ENCODE results near the gene PCAT7. TPM values are rescaled to one million over a fixed set of nuclear protein-coding genes. Genes with fewer than 3 reads are reported as not detected.
"Not testable (repeated sequence)": the region's sequence is repeated elsewhere in the genome, so short reads cannot be mapped to it uniquely, and the experiment has no call there.

PCAT7 gene
- polyA plus RNA-seq, 1 donor from 2014 or later: 7.7 TPM

DNA sequence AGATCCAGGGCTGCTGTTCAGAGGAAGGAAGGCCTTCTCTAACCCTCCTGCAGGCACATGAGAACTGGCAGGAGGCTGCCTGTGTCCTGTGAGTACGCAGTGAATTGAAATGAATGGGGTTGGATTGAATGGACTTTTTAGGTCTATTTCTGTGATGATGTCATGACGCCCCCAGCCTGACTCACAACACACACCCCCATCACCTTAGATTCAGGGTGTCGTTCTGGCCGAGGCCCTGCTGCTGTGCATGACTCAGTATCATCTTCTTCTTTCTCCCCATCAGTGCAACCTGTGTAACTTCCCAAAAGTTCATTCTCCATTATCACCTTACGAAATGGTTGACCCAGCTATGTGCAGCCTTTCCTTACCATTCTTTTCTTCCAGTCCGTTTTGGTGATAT, 5.4 kb downstream of the PCAT7 start:
- Histone ChIP-seq H3F3A (ENCODE audit: insufficient read depth, low read length, poor library complexity, severe bottlenecking) (no peaks in the 10 kb centered on the region), H2AFZ (ENCODE audit: low read depth, low read length) (no peak overlapping the region), H3K79me2 (replicated peaks; ENCODE audit: insufficient read depth, low read length) (peaks cover 7% of the 10 kb centered on the region), H4K20me1 (ENCODE audit: insufficient read depth) (no peaks in the 10 kb centered on the region), H3K36me3 (ENCODE audit: insufficient read depth, low read length) (peaks cover 7% of the 10 kb centered on the region), H3K27ac (ENCODE audit: low read length) (no peak overlapping the region), H3K9me2 (ENCODE audit: insufficient read depth, low read length) (no peaks in the 10 kb centered on the region), H3K9me3 (ENCODE audit: low read length) (no peaks in the 10 kb centered on the region), H3K4me2 (ENCODE audit: low read length) (no peak overlapping the region), H3K9ac (ENCODE audit: low read length) (no peak overlapping the region), H3K4me3 (ENCODE audit: low read length) (no peak overlapping the region), H3K27me3 (ENCODE audit: insufficient read depth, low read depth, low read length) (no peaks in the 10 kb centered on the region)
- TF ChIP-seq MXI1 (conservative IDR thresholded peaks at IDR 0.05; ENCODE audit: poor library complexity, severe bottlenecking) (no peak), RAD21 (conservative IDR thresholded peaks at IDR 0.05) (no peak), POLR2AphosphoS5 (IDR thresholded peaks at IDR 0.05) (no peak), EZH2 (IDR thresholded peaks at IDR 0.05; ENCODE audit: borderline replicate concordance, insufficient read depth, low read length, poor library complexity, severe bottlenecking) (no peak), SMC3 (conservative IDR thresholded peaks at IDR 0.05; ENCODE audit: poor library complexity) (no peak), TAF1 (IDR thresholded peaks at IDR 0.05; ENCODE audit: low read depth) (no peak), EP300 (conservative IDR thresholded peaks at IDR 0.05; ENCODE audit: poor library complexity, severe bottlenecking) (no peak)
- TF ChIP-seq, protein P1, sequence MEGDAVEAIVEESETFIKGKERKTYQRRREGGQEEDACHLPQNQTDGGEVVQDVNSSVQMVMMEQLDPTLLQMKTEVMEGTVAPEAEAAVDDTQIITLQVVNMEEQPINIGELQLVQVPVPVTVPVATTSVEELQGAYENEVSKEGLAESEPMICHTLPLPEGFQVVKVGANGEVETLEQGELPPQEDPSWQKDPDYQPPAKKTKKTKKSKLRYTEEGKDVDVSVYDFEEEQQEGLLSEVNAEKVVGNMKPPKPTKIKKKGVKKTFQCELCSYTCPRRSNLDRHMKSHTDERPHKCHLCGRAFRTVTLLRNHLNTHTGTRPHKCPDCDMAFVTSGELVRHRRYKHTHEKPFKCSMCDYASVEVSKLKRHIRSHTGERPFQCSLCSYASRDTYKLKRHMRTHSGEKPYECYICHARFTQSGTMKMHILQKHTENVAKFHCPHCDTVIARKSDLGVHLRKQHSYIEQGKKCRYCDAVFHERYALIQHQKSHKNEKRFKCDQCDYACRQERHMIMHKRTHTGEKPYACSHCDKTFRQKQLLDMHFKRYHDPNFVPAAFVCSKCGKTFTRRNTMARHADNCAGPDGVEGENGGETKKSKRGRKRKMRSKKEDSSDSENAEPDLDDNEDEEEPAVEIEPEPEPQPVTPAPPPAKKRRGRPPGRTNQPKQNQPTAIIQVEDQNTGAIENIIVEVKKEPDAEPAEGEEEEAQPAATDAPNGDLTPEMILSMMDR (IDR thresholded peaks at IDR 0.05; ENCODE audit: poor library complexity, severe bottlenecking): no peak
- TF ChIP-seq, protein P2, sequence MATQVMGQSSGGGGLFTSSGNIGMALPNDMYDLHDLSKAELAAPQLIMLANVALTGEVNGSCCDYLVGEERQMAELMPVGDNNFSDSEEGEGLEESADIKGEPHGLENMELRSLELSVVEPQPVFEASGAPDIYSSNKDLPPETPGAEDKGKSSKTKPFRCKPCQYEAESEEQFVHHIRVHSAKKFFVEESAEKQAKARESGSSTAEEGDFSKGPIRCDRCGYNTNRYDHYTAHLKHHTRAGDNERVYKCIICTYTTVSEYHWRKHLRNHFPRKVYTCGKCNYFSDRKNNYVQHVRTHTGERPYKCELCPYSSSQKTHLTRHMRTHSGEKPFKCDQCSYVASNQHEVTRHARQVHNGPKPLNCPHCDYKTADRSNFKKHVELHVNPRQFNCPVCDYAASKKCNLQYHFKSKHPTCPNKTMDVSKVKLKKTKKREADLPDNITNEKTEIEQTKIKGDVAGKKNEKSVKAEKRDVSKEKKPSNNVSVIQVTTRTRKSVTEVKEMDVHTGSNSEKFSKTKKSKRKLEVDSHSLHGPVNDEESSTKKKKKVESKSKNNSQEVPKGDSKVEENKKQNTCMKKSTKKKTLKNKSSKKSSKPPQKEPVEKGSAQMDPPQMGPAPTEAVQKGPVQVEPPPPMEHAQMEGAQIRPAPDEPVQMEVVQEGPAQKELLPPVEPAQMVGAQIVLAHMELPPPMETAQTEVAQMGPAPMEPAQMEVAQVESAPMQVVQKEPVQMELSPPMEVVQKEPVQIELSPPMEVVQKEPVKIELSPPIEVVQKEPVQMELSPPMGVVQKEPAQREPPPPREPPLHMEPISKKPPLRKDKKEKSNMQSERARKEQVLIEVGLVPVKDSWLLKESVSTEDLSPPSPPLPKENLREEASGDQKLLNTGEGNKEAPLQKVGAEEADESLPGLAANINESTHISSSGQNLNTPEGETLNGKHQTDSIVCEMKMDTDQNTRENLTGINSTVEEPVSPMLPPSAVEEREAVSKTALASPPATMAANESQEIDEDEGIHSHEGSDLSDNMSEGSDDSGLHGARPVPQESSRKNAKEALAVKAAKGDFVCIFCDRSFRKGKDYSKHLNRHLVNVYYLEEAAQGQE (IDR thresholded peaks at IDR 0.05; ENCODE audit: borderline replicate concordance): no peak

DNA sequence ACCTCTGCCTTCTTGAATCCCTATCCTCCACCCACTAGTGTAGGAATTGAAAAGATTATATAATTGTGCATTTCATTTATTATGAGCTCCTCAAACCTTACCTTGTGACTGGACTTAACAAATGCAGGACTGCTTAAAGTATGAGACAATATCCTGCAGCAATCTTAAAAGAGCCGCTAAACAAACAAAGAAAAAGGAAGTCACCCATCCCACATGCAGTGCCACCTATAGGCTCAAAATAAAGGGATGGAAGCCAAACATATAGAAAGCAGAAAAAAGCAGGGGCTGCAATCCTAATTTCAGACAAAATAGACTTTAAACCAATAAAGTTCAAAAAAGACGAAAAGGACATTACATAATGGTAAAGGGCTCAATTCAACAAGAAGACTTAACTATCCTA, 8.7 kb downstream of the PCAT7 start:
- Histone ChIP-seq H3K36me3 (ENCODE audit: insufficient read depth, low read length) (peaks cover 7% of the 10 kb centered on the region), H3K79me2 (replicated peaks; ENCODE audit: insufficient read depth, low read length) (no peaks in the 10 kb centered on the region), H4K20me1 (ENCODE audit: insufficient read depth) (no peaks in the 10 kb centered on the region), H3K27ac (ENCODE audit: low read length) (no peak overlapping the region), H3F3A (ENCODE audit: insufficient read depth, low read length, poor library complexity, severe bottlenecking) (no peaks in the 10 kb centered on the region), H3K4me3 (ENCODE audit: low read length) (no peak overlapping the region), H3K9ac (ENCODE audit: low read length) (no peak overlapping the region), H2AFZ (ENCODE audit: low read depth, low read length) (no peak overlapping the region), H3K4me2 (ENCODE audit: low read length) (no peak overlapping the region), H3K9me3 (ENCODE audit: low read length) (no peaks in the 10 kb centered on the region), H3K27me3 (ENCODE audit: insufficient read depth, low read depth, low read length) (no peaks in the 10 kb centered on the region), H3K9me2 (ENCODE audit: insufficient read depth, low read length) (no peaks in the 10 kb centered on the region)
- TF ChIP-seq, protein P2 (IDR thresholded peaks at IDR 0.05; ENCODE audit: borderline replicate concordance): no peak
- TF ChIP-seq EP300 (conservative IDR thresholded peaks at IDR 0.05; ENCODE audit: poor library complexity, severe bottlenecking) (no peak), EZH2 (IDR thresholded peaks at IDR 0.05; ENCODE audit: borderline replicate concordance, insufficient read depth, low read length, poor library complexity, severe bottlenecking) (no peak), SMC3 (conservative IDR thresholded peaks at IDR 0.05; ENCODE audit: poor library complexity) (no peak), POLR2AphosphoS5 (IDR thresholded peaks at IDR 0.05) (no peak), TAF1 (IDR thresholded peaks at IDR 0.05; ENCODE audit: low read depth) (no peak), MXI1 (conservative IDR thresholded peaks at IDR 0.05; ENCODE audit: poor library complexity, severe bottlenecking) (no peak), RAD21 (conservative IDR thresholded peaks at IDR 0.05) (no peak)
- TF ChIP-seq, protein P1 (IDR thresholded peaks at IDR 0.05; ENCODE audit: poor library complexity, severe bottlenecking): no peak

DNA sequence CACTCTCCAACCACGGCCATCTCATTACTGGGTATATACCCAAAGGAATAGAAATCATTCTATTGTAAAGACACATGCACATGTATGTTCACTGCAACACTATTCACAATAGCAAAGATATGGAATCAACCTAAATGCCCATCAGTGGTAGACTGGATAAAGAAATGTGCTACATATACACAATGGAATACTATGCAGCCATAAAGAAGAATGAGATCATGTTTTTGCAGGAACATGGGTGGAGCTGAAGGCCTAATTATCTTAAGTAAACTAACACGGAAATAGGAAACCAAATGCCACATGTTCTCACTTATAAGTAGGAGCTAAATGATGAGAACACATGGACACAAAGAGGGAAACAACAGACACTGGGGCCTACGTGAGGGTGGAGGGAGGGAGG, 9.4 kb downstream of the PCAT7 start:
- not testable (repeated sequence) for H3K4me2 ChIP-seq (ENCODE audit: low read length); H2AFZ ChIP-seq (ENCODE audit: low read depth, low read length); H3K9ac ChIP-seq (ENCODE audit: low read length); H3K9me2 ChIP-seq (ENCODE audit: insufficient read depth, low read length); H3K27me3 ChIP-seq (ENCODE audit: insufficient read depth, low read depth, low read length); H3K9me3 ChIP-seq (ENCODE audit: low read length); H3K79me2 ChIP-seq (replicated peaks; ENCODE audit: insufficient read depth, low read length); H3K36me3 ChIP-seq (ENCODE audit: insufficient read depth, low read length); H3K4me3 ChIP-seq (ENCODE audit: low read length); H4K20me1 ChIP-seq (ENCODE audit: insufficient read depth); H3F3A ChIP-seq (ENCODE audit: insufficient read depth, low read length, poor library complexity, severe bottlenecking); H3K27ac ChIP-seq (ENCODE audit: low read length)

All from neural cell (in vitro differentiated cells).